ENCODE measurements around the gene ISCA1.
A peak's percentile ranks its signal among the peaks of the same experiment; 100 is the strongest.

ISCA1 gene

DNA sequence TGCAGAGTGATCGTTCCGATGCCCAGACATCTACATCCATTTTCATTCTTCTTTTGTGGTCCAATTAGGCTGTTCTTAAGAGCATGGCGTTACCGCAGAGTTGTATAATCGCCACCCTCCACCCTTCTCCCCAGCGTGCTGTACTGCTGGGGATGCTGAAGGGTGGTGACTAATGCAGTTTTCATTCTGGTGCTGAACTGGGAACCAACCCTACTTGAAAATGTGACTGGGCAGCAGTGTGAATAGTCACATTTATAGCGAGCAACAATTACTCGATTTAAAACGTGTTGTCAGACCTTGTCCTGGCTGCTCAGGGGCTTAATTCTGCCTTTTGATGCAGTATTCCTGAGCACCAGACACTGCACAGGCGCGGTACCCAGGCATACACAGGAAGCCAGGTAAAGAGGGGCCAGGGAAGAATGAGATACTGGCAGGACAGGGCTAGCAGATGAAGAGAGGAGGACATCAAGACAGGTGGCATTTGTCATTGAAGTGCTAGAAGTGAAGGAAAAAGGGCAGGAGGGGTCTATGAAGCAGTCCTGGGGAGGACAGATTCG lies 719 bp upstream of the ISCA1 start:
- no peak for DNase-seq

GRCh38 chr9:86281593-86282076 lies 703 bp downstream of the ISCA1 start:
- no peak for DNase-seq

- DNase-seq = no peak
Observed at GRCh38 chr9:86280580-86280979, 1.8 kb downstream of the ISCA1 start.

- no peak for DNase-seq
Observed at GRCh38 chr9:86279839-86280238, 2.5 kb downstream of the ISCA1 start.

DNA sequence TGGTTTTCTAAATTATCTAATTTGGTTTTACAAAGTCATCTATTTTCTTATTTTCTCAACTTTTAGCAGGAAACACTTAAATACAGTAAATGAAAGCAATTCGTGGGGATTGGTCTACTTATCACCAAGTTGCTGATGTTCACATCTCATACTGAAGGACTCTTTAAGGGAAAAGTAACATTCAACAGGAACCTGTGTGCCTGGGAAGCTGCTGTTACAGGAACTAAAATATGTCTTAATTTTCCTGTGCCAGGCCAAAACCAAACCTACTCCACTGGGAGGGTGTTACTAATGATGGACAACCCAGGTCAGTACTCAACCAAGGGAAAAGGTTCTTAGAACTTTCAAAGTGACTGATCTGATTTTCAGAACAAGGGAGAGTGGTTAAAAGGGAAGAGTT lies 5.3 kb downstream of the ISCA1 start:
- DNase-seq = no peak

DNA sequence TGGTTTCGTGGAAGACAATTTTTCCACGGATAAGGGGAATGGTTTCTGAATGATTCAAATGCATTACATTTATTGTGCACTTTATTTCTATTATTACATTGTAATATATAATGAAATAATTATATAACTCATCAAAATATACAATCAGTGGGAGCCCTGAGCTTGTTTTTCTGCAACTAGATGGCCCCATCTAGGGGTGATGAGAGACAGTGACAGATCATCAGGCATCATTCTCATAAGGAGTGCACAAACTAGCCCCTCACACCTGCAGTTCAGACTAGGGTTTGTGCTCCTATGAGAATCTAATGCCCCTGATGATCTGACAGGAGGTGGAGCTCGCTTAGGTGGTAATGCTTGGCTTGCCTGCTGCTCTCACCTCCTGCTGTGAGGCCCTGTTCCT lies 6.4 kb downstream of the ISCA1 start:
- no peak for DNase-seq

DNA sequence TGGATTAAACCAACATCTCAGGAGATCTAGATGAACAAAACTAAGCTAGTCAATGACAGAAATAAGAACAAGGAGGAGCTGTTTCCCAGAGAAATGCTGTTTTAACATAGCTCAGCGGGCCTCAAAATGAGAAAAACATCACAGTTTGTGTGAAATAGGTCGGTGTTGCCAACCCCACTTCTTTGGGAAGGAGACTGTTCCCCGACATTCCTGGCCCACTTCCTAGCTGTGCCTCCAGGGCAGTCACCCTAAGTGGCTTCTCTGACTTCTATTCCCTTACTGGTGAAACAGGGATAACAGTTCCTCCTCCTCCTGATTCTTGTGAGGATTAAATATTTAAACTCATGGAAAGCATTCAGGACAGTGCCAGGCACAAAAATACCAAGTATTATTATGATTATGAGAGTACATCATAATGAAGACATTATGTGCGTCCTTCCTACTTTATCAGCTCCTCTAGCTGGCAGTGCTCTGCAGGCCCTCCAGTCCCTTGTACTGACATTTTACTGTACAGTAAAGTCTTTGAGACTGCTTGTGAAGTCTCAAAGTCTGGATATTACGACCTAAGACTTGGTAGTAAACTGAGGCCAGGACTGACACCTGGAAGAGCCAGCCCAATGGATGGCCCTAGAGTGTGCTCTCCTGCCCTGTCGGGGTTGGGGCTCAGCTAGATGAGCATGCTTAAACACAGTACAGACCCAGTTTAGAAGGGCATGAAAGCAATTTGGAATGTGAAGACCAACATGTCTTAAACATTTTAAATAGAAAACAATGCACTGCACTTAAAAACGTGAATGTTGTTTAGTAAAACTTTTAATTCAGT lies 7.3 kb downstream of the ISCA1 start:
- DNase-seq = no peak

DNA sequence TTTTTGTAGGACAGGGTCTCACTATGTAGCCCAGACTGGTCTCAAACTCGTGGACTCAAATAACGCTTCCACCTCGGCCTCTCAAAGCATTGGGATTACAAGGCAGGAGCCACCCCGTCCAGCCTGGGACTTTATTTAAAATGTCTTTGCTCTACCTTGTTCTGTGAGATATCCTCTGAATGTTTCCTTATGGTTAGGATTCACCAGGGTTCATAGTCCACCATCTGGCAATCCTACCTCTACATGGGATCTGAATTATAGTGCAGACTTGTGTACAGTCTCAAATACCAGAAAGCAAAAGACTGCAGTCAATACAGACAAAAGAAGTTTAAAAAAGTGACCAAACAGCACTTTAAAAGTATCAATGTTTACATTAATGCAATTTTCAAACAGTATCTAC lies 10.1 kb downstream of the ISCA1 start:
- DNase-seq = no peak

GRCh38 chr9:86263876-86264275 lies 18.5 kb downstream of the ISCA1 start:
- DNase-seq = no peak

DNA sequence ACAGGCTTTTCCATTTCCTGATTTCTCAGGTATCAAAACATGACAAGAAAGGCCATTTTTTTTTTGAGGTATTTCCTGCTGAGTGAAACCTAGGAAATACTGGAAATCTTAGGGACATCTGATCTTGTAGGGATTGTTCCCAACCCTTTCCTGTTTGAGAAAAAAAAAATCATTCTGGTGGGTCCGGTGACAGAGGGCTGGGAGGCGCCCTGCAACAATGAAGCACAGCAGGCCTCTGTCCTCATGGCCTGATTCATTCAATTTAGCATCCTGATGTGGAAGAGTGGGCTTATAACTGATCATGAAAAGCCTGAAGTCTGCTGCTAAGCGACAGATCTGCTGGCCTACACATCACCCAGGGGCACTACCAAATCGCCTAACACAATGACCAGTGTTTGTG lies 19.8 kb downstream of the ISCA1 start:
- no peak for DNase-seq

- no peak for DNase-seq
Observed at GRCh38 chr9:86259557-86259956, 22.8 kb downstream of the ISCA1 start, which contains the start of gene C9orf153. TSS of gene C9orf153 (minus strand) at chr9:86259657. CDS start at chr9:86229603, 30,054 bp downstream.

GRCh38 chr9:86257391-86257790 lies 24.9 kb downstream of the ISCA1 start:
- no peak for DNase-seq

- DNase-seq = no peak
Observed at GRCh38 chr9:86256653-86257052, 25.7 kb downstream of the ISCA1 start.

DNA sequence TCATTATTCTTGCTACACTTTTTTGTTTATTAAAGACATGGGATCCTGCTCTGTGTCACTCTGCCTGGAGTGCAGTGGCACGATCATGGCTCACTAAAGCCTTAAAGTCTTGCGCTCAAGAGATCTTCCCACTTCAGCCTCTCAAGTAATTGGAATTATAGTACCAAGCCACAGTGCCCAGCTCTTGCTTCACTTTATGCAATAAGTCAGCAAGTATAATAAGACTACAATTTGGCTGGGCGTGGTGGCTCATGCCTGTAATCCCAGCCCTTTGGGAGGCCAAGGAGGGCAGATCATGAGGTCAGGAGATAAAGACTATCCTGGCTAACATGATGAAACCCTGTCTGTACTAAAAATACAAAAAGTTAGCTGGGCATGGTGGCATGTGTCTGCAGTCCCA lies 28.8 kb downstream of the ISCA1 start:
- no peak for DNase-seq

GRCh38 chr9:86252870-86253269 lies 29.5 kb downstream of the ISCA1 start:
- no peak for DNase-seq

GRCh38 chr9:86250123-86250522 lies 32.2 kb downstream of the ISCA1 start:
- DNase-seq = no peak

DNA sequence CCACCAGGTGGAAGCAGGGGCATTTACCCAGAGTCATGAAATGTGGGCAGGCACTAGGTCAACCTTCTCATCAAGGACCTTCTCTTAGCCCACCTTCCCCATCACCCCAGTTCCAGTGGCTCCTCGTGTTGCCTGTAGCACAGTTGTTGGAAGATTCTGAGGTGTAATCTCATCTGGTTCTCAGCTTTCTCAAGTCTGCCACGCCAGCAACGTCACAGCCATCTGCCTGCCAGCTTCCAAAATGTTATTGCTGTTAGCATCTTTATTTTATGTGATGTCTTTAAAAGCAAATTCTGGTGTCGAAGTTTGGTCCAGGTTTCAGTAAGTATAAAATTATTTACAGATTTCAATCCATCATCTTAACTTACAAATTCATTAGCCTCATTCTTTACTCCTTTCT lies 33.6 kb downstream of the ISCA1 start:
- DNase-seq = no peak

GRCh38 chr9:86246752-86247161 lies 35.6 kb downstream of the ISCA1 start:
- no peak for DNase-seq

GRCh38 chr9:86242071-86242470 lies 40.3 kb downstream of the ISCA1 start:
- no peak for DNase-seq

DNA sequence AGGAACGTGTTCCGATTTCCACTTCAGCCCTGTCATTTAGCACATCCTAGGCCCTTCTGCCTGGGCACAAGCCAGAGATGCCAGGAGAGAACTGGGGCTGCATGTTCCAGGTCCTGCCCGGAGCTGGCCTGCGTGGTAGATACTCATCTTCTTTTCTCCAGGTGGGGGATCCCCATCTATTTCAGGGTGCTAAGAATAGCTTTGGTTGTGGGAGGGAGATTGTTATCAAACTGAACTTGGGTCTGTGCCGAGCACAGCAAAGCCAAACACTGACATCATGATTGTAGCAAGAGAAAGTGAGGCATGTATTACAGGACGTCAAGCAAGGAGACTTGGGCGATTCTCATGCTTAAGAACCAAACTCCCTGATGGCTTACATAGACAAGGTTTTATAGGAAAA lies 41.1 kb downstream of the ISCA1 start:
- peak; percentile 36 for DNase-seq

DNA sequence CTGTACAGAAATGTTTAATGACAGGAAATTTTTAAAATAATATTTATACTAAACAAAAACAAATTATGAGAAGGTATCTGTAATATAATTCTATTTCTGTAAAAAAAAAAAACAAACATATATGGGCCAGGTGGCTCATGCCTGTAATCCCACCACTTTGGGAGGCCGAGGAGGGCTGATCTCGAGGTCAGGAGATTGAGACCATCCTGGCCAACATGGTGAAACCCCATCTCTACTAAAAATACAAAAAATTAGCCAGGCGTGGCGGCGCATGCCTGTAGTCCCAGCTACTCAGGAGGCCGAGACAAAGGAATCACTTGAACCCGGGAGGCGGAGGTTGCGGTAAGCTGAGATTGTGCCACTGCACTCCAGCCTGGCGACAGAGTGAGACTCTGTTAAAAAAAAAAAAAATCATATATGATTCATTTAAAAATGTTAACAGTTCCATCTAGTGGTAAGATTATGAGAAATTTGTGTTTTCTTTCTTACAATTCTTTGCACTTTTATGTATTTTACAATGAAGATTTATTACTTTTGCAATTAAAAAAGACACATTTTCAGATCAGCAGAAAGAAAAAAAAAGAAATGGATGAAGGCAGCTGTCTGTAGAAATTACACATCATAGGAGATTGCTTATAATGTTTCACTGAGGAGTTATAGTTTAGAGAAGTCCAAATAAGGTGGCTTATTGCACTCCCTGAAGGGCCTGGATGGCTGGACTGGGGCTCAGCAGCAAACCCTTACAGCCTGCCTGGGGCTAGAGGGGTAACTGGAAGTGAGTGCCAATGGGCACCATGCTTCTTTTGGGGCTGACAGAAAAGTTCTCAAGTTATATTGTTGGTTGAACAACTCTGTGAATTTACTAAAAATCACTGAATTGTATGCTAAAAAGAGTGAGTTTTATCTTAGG lies 43.2 kb downstream of the ISCA1 start:
- DNase-seq = no peak

DNA sequence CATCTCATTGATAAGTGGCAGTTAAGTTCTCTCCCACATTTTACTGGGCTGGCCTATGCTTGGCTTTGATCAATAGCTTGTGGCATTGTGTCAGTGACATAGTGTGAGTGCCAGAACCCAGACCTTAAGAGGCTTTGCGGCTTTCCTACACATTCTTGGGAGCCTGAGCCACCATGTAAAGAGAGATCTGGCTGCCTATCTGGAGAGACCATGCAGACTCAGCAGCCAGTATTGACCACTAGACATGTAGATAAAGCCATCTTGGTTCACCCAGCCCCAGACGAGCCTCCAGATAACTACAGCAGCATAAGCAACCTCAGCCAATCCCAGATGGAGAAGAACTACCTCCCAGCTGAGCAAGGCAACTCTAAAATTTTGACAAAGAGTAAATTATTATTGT lies 51.5 kb downstream of the ISCA1 start:
- no peak for DNase-seq

DNA sequence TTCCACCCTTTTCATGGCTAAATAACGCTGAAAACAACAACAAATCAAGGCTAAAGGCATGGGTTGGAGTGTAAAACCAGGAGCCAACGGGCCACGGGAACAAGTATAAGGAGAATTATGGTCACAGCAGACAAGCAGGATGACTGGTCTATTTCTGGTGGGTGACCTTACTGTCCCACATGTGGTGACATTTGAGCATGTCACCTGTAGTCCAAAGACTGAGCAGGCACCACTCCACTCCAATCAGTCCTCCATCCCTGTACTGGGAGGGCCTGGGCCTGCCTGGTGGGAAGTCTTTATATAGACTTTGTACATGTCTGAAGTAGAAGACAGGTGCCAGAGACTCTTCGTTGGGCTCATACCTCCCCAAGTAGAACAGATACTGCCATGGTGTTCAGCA lies 59.7 kb downstream of the ISCA1 start:
- DNase-seq = no peak

GRCh38 chr9:86219606-86220005 lies 62.7 kb downstream of the ISCA1 start:
- DNase-seq = no peak
